ENCODE data around the gene MRPS15.
"Not testable (repeated sequence)": the region's sequence is repeated elsewhere in the genome, so short reads cannot be mapped to it uniquely, and the experiment has no call there.

MRPS15 gene

DNA sequence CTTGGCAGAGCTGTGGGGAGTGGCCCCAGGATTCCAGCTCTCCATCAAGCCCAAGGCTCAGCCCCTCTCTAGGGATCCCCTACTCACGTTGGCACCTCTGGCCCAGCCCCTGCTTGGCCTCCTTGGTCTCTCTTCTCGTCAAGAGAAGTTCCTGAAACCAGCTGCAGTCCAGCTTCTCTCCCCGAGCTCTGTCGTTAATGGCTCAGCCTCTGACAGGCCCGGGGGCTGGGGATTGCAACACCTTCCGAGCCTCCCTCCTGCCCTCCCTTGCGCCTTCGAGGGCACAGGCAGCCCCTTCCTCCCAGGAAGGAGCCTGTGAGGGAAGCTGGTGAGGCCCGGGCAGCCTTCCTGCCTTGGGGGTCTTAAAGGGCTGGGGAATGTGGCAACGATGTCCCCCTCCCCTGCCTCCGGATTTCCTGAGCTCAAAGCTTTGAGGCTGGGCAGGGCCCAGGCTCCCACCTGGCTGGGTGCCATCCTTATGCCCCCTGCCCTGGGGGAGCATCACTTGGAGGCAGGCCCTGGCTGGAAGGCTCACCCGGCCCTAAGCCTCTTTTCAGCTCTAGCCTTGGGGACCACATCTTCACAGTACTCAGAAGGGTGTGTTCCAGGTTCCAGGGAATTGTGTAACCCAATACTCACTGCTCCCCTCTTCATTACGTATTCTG lies 18.7 kb upstream of the MRPS15 start, which contains the start of gene CSF3R:
Gene CSF3R (minus strand): TSS at position 190 of the 665 bp plus-strand sequence. CDS start 3,417 bp downstream, outside the sequence.
- DNase-seq, result no peak

DNA sequence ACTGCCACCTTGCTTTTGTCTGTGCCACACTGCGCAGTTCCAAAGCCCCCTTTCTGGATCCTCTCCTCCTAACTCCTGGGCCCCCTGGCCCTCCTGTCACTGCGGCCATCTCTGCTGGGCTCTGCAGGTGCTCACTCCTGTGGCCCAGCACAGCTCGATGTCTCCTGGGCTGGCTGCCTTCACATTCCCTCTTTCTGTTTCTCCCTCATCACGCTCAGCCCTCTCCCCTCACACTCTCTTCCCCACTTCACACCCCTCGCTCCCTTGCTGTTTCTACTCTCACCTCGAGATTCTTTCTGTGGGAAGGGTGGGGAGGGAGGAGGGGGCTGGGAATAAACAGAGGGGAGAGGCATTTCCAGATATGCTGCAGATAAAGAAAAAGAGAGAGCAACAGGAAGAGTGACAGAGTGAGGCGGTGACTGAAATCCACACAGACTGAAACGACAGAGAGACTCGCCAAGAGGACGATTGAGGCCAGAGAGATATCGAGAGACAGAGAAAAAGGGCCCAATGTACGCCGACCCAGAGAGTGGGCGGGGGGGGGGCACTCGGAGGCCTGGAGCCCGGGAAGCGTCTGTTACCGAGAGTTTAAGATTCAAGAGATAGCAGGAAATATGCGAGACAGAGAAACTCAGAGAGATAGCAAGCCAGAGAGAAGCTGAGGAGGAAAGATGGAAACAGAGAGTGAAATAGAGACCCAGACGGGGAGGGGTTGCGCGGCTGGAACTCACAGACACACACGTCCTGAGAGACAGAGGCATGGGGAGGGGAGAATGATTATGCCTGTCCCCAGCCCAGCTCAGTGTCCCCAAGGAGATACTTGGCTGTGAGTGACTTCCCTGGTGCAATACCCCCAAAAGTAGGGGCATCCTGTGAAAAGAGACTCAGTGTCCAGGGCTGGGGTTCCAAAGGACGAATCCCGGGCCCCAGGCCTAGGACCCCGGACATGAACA lies 17.9 kb upstream of the MRPS15 start:
- DNase-seq, result no peak

DNA sequence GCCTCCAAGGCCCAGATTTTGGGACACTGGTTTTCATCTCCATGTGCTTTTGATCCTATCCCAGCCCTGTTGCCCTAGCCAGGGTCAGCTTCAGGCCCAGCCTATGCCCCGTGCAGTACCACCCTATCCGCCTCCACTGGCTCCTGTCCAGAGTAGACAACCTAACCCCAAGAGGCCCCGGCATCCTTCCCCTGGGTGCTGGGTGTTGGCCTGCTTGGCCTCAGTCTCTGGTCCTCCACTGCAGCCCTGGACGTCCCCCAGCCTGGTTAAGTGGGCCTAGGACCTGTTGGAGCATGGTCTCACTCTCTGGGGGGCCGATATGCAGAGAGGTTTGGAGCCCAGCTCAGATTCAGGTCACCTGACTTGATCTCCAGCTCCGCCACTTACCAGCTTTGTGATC lies 16.9 kb upstream of the MRPS15 start:
- DNase-seq, result no peak

DNA sequence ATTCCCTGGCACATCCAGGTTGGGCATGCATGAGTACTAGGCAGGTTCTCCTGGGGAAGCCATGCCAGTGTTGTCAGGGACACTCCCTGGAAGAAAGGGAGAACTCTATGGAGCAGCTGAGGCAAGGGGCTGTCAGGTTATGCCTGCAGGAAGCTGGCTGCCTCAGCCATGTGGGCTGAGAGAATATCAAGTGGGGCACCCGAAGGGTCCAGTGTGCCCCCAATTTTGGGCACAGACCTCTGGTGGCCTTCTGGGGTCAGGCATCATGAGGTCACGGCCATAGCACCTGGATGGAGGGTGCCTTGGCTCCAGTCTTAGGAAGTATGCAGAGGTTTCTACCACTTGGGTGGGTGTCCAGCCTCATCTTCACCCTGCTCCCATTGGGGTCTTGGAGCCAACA lies 16.0 kb upstream of the MRPS15 start:
- DNase-seq, result no peak

DNA sequence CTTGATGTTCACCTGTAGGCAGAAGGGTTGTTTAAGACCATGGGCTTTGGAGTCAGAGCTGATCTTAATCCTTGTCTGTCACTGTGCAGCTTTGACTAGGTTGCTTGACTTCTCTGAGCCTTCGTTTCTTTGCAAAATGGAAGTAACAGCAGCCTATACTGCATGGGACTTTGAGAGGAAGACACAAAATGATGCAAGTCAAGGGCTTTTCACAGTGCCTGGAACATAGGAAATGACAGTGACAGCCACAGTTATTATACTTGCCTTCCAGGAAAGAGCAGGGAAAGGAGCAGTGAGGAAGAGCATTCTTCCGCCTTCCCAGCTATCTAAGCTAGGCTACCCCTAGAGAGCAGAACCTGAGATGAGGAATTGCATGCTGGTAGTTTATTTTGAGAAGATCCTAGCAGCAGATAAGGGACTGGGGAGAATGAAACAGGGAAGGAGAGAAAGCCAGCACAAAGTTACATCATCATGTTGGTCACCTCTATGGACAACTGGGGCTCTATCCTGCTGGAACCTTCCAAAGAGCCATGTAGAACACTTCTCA lies 15.4 kb upstream of the MRPS15 start:
- DNase-seq, result no peak

DNA sequence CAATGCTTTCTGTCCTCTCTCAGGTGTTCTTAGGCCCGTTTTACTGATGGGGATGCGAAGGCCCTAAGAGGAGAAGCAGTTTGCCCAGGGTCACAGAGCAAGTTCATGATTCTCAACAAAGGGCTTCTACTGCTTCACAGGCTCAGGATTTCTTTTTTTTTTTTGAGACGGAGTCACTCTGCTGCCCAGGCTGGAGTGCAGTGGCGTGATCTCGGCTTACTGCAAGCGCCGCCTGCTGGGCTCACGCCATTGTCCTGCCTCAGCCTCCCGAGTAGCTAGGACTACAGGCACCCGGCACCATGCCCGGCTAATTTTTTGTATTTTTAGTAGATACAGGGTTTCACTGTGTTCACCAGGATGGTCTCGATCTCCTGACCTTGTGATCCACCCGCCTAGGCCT lies 13.4 kb upstream of the MRPS15 start:
- DNase-seq, result not testable (repeated sequence)

DNA sequence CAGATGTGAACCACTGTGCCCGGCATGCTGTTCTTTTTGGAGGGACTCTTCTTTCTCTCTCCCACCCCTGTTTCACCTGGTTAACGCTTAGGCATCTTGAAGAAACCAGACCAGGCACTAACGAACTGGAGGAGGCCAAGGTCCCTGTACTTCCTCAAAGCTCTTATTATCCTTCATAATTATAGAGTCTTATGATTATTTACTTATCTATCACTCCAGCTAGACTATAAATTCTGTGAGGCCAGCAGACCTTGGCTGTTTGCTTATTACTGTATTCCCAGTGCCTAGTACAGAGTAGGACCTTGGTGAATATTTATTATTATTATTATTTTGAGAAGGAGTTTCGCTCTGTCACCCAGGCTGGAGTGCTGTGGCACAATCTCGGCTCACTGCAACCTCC lies 12.8 kb upstream of the MRPS15 start:
- DNase-seq, result no peak

DNA sequence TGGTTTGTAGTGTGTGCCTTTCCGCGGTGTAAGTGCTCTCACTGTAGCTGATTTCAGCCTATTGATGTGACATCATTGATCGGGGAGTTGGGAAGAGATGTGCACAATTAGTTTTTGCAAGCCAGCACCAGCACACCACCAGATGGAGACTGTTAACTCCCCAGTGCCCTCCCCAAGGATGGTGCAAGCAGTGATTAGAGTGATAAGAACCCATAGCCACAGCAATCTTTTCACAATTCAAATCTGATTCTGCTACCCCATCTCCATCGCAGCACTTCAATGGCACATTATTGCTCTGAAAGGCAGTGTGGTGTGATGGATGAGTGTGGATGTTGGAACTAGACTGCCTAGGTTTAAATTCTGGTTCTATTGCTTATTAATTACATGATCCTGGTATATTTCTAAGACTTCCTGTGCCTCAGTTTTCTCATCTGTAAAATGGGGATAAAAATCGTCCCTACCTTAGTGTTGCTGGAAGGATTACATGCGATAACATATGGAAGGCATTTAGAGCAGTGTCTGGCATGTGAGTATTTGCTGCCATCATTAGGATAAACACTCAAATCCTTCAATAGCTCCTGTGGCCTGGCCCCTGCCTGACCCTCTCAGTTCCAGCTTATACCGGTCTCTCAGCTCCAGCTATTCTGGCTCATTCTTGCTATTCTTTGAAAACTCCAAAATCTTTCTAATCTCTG lies 11.9 kb upstream of the MRPS15 start:
- DNase-seq, result no peak

DNA sequence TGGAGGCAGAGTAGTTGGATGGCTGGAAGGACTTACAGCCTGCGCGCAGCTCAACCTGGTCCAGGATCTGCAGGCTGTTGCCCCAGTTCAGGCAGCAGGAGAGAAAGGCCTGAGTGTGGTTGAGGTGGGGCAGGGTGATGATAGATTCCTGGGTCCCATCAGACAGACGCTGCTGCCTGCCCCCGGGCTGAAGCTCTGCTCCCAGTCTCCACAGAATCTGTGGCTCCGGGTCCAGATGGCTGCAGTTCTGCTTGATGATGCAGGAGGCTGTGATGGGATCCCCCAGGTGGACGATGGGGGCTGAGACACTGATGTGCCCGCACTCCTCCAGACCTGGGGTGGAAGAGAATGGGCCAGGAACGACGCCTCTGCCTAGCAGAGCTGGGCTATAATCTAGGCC lies 11.2 kb upstream of the MRPS15 start:
- DNase-seq, result no peak

DNA sequence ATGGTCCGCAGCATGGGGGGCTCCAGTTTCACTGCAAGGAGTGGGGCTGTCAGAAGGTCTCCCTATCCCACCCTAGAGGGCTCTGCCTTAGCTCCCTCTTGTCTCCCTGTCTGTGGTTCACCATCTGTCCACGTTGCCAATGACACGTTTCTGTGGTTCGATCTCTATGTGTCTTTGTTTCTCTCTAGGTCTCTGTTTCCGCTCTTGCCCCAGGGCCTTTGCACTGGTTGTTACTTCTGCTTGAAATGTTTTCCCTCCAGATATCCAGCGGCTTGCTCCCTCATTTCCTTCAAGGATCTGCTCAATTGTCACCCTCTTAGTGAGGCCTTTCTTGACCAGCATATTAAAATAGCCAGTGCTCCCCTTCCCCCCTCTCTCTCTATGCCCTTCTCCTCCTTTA lies 8.5 kb upstream of the MRPS15 start:
- no peak for DNase-seq

DNA sequence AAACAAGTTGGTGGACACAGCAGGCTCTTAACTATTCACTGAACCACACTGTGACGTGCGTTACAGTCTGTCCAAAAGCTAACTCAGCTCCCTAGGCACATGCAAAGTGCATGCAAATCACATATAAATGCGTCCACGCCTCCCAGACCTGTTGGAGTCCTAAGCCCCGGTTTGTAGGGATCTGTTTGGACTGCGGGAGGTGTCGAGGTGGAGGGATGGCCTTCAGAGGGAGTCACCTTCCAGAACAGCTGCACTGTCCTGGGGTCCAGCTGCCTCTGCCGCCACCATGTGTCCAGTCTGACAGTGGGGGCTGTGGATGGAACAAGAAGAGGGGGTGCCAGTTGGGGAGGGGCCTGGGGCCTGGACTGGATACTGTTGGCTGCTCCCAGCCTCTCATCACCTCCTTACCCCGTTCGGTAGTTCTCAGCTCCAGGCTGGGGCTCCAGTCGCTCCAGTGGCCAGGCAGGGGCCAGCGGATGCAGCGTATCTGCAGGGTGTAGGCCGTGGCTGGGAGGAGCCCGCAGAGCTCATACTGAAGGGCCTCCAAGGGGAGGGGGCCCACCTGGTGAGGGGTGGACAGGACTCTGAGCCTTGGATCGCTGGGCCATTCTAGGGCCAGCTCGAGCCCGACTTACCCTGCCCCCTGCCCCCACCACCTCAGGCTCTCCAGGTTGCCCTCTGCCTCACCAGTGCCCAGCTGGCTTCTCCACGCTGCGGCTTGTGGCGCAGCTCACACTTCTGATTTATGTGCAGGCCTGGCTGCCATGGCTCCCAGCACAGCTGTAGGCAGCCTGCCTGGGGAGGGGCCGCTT lies 7.9 kb upstream of the MRPS15 start:
- no peak for DNase-seq

DNA sequence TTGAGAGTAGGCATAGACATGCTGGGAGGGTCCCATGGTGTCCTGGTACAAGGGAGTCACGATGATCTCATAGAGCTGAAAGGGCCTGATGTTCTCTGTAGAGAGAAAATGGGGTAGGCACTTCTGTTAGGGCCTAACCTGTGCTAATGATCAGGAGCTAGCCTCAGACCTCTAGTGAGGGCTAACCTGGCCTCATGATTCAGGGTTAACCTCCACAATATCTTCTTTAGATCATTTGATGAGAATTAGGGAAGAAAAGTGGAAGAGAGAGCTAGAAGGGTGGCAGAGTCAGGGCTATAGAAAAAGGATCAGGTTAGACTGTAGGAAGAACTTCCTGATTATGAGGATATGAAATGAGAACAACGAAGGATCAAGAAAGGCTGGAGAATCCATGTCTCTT lies 5.0 kb upstream of the MRPS15 start:
- DNase-seq, result no peak

DNA sequence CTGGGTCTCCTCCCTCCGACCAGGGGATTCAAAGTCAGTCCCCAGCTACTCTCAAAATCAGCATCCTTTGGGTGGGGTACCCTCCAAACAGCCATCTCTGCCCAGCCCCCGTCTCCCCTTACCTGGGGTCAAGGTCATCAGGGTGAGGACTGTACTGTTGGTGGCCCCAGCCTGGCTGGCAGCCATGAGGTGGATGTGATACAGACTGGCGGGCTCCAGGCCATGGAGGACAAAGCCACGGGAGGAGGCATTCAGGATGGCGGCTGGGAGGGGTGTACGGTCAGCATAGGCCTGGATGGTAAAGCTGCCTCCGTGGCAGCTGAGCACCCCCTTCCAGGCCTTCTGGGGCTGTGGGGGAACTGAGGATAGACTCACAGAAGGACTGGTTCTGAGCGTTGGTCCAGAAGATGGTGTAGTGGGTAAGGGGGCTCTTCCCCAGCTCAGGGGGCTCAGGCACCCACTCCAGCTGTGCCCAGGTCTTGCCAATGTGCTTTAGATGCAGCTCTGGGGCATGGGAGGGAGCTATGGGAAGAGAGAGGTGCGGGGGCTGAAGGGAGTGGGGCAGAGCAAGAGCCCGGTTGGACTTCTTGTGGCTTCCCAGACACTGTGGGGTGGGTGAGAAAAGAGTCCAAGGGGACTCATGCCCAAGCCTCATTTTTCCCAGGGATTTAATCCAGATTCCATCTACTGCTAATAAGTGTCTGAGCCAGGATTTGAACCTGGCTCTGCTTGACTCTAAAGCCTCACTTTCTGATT lies 3.7 kb upstream of the MRPS15 start:
- no peak for DNase-seq

DNA sequence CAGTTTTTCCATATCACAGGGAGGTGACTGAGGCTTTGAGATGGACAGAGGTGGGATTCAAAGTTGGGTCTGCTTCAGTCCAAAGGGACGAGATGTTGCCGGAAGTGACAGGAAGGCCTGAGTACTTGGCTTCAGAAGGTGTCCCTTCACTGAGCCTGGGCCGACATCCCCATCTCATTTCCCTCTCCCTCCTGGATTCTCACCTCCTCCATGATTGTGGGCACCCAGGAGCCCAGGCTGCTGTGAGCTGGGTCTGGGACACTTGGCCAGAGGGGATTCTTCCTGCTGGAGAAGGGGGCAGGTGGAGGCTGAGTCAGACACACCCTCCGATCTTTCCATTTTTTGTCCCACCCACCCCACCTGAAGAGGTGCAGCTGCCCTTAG lies 2.8 kb upstream of the MRPS15 start:
- DNase-seq, result no peak

DNA sequence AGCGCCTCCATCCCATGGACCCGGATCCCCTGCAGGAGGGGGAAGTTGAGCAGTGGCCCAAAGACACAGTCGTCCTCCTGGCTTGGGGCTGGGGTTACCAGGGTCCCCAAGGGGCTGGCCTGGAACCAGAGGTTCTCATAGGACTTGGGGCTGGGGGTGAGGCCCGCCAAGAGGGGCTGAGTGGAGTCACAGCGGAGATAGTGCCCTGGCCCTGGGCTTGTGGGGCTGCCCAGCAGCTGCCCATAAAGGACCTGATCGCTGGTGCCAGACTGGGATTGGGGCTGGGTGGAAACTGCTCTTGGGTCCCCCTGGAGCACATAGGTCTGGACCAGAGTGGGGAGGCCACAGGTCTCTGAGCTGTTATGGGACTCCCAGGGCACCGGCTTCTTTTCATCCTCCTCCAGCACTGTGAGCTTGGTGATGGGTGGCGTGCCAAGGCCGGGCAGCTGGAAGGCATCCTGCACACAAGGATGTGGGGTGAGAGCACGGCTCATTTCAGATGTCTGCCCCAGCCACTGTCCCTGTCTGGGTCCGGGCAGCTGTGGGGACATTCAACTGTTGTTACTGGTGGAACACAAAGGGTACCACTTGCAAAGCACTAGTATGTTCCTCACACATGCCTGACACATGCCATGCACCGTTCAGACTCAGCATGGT lies 2.3 kb upstream of the MRPS15 start:
- no peak for DNase-seq

DNA sequence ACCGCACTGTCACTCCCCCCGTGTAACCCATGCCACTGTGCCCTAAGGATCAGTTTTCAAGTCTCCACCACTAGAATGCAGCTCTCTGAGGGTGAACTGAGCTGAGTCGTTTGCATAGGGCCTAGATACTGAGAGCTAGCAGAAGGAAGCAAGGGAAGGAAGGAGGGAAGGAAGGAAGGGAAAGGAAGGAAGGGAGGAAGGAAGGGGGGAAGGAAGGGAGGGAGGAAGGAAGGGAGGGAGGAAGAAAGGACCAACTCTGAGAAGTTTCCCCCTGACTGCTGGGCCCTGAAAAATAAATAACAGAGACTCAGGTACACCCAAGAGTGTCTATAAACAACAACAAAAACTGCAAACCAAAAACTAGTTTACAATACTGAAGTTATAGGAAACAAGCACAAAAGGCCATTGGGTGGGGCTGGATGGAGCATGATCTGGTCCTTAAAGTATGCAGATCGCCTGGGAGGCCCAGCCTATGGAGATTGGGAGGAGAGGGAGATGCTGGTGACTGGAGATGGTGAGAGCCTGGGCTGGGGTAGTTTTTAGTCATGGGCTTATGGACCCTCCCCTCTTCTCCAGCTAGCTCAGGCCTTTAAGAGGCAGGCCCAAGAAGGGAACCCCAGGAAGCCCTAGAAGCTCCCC lies 1.7 kb upstream of the MRPS15 start:
- DNase-seq, result no peak

DNA sequence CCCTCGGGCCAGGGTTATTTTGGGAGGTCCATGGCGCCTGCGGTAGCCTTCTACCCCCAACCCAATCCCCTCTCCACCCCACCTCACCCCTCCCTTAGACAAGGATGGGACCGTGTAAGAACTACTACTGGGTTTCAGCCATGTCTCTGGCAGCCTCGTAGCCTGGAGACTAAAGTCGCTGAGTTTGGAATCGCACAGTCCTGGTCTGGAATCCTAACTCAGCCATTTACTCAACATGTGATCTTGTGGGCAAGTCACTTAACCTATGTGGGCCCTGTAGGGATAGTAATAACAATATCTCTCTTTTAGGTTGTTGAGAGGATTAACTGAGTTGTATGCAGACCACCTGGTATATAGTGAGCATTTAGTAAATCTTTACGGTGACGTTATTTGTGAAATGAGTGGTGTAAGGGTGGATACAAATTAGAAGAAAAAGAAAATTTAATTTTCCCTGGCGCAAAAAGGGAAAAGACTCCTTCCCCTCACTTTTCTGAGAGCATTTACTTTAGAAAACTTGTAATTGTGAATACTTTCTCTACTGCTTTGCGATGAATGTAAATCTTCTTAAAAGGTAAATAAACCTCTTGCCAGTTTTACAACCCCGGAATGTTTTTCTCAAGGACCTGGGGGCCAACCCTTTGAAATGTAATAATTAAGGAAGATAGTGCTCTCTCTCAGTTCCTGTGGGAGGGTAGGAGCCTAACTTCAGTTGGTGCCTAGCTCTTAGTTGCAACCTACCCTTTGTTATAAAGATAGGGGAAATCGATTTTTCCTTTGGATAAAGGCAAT lies 615 bp upstream of the MRPS15 start:
- DNase-seq, result peak; percentile 54 to 78

DNA sequence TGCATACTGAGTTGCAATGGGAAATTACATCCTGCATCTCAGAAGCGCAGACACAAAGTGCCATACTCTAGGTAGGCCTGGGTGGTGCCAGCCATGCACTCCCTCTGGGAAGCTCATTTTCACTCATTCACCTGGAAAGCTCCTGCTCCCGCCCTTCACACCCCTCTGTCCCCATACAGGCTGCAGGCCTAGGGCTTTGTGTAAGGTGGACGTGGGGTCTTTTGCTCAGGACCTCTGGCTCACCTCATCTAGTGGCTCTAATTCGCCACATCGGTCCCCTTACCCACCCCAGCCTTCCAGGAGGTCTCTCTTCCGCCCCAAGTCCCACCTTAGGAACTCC lies 751 bp downstream of the MRPS15 start:
- DNase-seq, result no peak

DNA sequence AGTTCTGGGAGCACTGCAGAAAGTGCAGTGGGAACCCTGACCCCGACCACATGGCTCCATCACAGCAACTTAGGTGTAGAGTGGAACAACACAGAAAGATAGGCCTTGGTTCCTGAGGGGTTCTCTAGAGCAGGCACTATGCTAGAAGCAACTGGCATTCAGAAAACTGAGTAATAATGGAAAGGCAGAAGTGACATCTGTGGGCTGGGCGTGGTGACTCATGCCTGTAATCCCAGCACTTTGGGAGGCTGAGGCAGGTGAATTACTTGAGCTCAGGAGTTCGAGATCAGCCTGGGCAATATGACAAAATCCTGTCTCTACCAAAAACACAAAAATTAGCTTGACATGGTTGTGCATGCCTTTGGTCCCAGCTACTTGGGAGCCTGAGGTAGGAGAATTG lies 5.3 kb downstream of the MRPS15 start:
- DNase-seq, result no peak

DNA sequence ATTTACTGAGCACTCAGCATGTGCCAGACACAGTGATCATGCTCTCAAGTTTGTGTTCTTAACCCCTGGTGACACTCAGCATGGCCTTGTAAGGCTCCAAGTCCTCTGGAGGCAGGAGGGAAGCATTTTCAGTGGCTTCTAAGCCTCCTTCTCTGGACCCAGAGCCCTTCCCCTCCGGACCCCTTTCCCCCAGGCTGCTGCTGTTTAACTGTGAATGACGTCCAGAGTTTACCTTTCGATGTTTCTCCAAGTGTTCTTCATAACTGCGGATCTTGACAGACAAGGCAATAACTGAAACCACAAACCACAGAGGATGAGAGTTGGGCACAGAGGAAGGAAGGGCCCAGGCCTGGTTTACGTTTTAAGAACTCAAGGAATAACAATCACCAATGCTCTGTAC lies 6.5 kb downstream of the MRPS15 start:
- no peak for DNase-seq

Measured in NCI-H446 (cell line).